Fibroblast of mammary gland (primary cell): Measurements from ENCODE around the gene HOXB9.

Experiments
- DNase-seq: peaks from one replicate; pipeline ENCODE4 v3.0.0-alpha.2; 2010; ENCODE audit warnings: low read depth
- H3K4me3 ChIP-seq: 2 replicates; pipeline ENCODE4 v1.5.1; 2011; ENCODE audit warnings: low read depth, mild to moderate bottlenecking, low read length, moderate library complexity; ENCODE audit not compliant: control insufficient read depth
- CTCF ChIP-seq: conservative IDR thresholded peaks from 2 replicates; pipeline ENCODE4 v1.5.1; 2011; ENCODE audit warnings: low read depth, low read length, inconsistent platforms; ENCODE audit not compliant: control insufficient read depth, insufficient read depth

The HOXB9 gene

GRCh38 chr17:48575066-48575582 lies 51.0 kb downstream of the HOXB9 start:
- peak overlapping the region; percentile 36 for H3K4me3 ChIP-seq
- DNase-seq = peak; percentile 57
- no peak for TF ChIP-seq CTCF

DNA sequence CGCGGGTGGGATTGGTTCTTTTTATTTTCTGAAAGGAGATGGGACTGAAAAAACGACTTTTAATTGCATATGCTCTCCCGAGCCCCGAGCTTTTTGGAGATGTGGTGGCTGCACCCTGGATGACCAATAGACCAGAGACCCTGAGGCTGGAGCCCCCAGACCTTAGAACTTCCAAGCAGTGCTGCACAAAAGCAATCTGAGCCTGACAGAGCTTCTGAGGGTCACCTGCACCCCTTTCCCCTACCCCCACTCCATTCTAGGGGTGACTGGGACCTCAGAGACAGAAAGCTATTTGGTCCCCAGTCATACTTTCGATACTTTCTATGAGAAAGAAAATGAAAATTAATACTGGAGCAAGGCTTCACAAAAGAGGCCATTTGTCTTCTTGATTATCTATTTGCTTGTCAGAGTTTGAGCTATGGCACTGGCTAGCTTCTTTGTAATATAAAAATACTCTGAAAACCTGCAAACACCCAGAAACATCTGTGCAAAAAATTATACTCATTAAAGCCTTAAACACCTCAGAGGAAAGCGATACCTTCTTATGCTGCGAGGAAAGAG lies 51.6 kb downstream of the HOXB9 start:
- no peak for DNase-seq
- peak overlapping the region; percentile 36 for H3K4me3 ChIP-seq
- TF ChIP-seq CTCF = no peak

DNA sequence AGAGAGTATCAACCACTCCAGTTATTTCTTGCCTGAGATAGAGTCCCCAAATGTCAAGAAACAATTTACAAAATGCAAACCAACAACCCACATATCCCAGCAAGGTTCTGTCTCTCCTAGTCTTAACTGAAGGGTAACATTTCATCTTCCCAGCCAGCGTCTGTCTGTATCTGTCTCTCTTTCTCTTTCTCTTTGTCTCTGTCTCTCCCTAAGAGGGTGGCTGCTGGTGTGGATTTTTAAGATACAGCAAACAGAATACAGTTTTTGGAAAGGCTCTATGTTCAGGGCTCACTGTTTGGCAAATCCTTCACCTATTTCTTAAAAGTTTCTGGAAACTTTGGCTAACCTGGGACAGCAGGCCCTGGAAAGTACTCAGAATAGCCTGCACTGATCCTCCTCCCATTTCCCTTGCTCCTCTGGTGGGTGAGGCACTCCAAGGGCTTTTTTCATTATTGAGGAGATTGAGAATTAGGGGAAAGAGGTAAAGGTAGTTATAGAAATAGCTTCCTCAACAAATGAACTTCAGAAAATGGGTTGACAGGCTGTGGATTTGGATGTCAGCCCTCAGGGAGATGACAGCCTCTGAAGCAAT lies 54.2 kb downstream of the HOXB9 start:
- no peak for DNase-seq
- TF ChIP-seq CTCF = no peak
- H3K4me3 ChIP-seq = peak overlapping the region; percentile 34
